B cell (primary cell): ENCODE results near the gene AOPEP. TPM values are rescaled to one million over a fixed set of nuclear protein-coding genes. Genes with fewer than 3 reads are reported as not detected.

Source experiments
- ATAC-seq: fragments of 200-7000 bp; cut with Tn5 transposase; one replicate; pipeline ENCODE4 v1.10.0; 2021; ENCODE audit warnings: low read depth, mild to moderate bottlenecking, moderate number of reproducible peaks, moderate library complexity
- CTCF ChIA-PET: fragments of 350-600 bp; sonication (Branson Sonifier 250); formaldehyde crosslinking; loops from one replicate; lab custom pipeline; 2021; ENCODE audit warnings: antibody characterized with exemption, inconsistent platforms; lab: Charles Lee
- POLR2A ChIA-PET: fragments of 350-600 bp; sonication (Branson Sonifier 250); formaldehyde crosslinking; loops from one replicate; lab custom pipeline; 2021; ENCODE audit warnings: antibody characterized with exemption; lab: Charles Lee
- DNase-seq: peaks from one replicate; pipeline ENCODE4 v3.0.0; 2013
- H2AFZ ChIP-seq: 2 replicates; pipeline ENCODE4 v1.6.1; 2012; ENCODE audit warnings: mild to moderate bottlenecking, low read depth, low read length; ENCODE audit not compliant: insufficient read depth, poor library complexity, severe bottlenecking
- H3K27ac ChIP-seq, 2 donors: 1 replicate in 1 of 2; 2 replicates in 1 of 2; pipeline ENCODE4 v1.5.1; 2012 to 2013; ENCODE audit warnings: low read length in 2 of 2, mild to moderate bottlenecking in 2 of 2, moderate library complexity in 1 of 2
- H3K27me3 ChIP-seq, 4 experiments: fragments of 200-600 bp in 1 of 4; sonication (generic) in 1 of 4; replicated peaks in 1 of 4; 1 replicate in 2 of 4; 2 replicates in 2 of 4; pipeline versions ENCODE4 v1.6.1 to v1.7.0; 2013 to 2016; ENCODE audit warnings: low read length in 3 of 4, mild to moderate bottlenecking in 2 of 4, mixed read lengths in 1 of 4, moderate library complexity in 1 of 4; ENCODE audit not compliant: insufficient read depth in 4 of 4, control insufficient read depth in 3 of 4; ENCODE audit errors: control extremely low read depth in 1 of 4
- H3K36me3 ChIP-seq, 2 experiments: replicated peaks in 1 of 2; 1 replicate in 1 of 2; 2 replicates in 1 of 2; pipeline versions ENCODE4 v1.6.1 to v1.7.1; 2013; ENCODE audit warnings: low read length in 1 of 2; ENCODE audit not compliant: insufficient read depth in 2 of 2, control insufficient read depth in 1 of 2; ENCODE audit errors: control extremely low read depth in 1 of 2, extremely low read depth in 1 of 2
- H3K4me1 ChIP-seq, 2 donors: fragments of 200-600 bp in 1 of 2; sonication (generic) in 1 of 2; 1 replicate in 1 of 2; 2 replicates in 1 of 2; pipeline versions ENCODE4 v1.5.1 to v1.6.1; 2013 to 2017; ENCODE audit warnings: low read length in 2 of 2; ENCODE audit not compliant: control insufficient read depth in 2 of 2, insufficient read depth in 2 of 2
- H3K4me2 ChIP-seq: replicated peaks from 2 replicates; pipeline ENCODE3; 2012; ENCODE audit warnings: mild to moderate bottlenecking, low read depth, low read length; ENCODE audit not compliant: poor library complexity, severe bottlenecking
- H3K4me3 ChIP-seq, 5 experiments: fragments of 200-600 bp in 1 of 5; sonication (generic) in 1 of 5; 1 replicate in 3 of 5; 2 replicates in 2 of 5; pipeline versions ENCODE4 v1.5.1 to v1.7.0; 2011 to 2016; ENCODE audit warnings: low read length in 4 of 5, mild to moderate bottlenecking in 4 of 5, low read depth in 2 of 5, control low read depth in 1 of 5, moderate library complexity in 1 of 5; ENCODE audit not compliant: insufficient read depth in 1 of 5; ENCODE audit errors: control extremely low read depth in 1 of 5, extremely low read depth in 1 of 5
- H3K79me2 ChIP-seq: fragments of 200-600 bp; sonication (generic); one replicate; pipeline ENCODE4 v1.6.0; 2016; ENCODE audit warnings: low read length; ENCODE audit not compliant: control insufficient read depth, insufficient read depth
- H3K9ac ChIP-seq: fragments of 200-600 bp; sonication (generic); 2 replicates; pipeline ENCODE4 v1.6.1; 2017; ENCODE audit warnings: mild to moderate bottlenecking, low read length, moderate library complexity
- H3K9me3 ChIP-seq, 3 donors: one replicate each; pipeline versions ENCODE4 v1.6.1 to v1.7.1; 2013; ENCODE audit warnings: low read length in 2 of 3; ENCODE audit not compliant: control insufficient read depth in 2 of 3, insufficient read depth in 1 of 3; ENCODE audit errors: control extremely low read depth in 1 of 3
- H4K20me1 ChIP-seq: 2 replicates; pipeline ENCODE4 v1.6.0; 2012; ENCODE audit warnings: mild to moderate bottlenecking, low read length; ENCODE audit not compliant: insufficient read depth, control insufficient read depth, poor library complexity, severe bottlenecking
- H3K27ac Mint-ChIP-seq: one replicate; pipeline ENCODE4 v1.8.0; 2021; ENCODE audit warnings: mixed read lengths
- H3K27me3 Mint-ChIP-seq: one replicate; pipeline ENCODE4 v1.8.0; 2021; ENCODE audit warnings: mixed read lengths
- H3K4me1 Mint-ChIP-seq: one replicate; pipeline ENCODE4 v1.8.0; 2021; ENCODE audit warnings: mixed read lengths
- H3K4me3 Mint-ChIP-seq: one replicate; pipeline ENCODE4 v1.8.0; 2021; ENCODE audit warnings: mixed read lengths
- H3K9me3 Mint-ChIP-seq: one replicate; pipeline ENCODE4 v1.8.0; 2022; ENCODE audit warnings: mixed read lengths; ENCODE audit not compliant: insufficient read depth
- EZH2 ChIP-seq: IDR thresholded peaks from 2 replicates; pipeline ENCODE4 v1.6.1; 2012; ENCODE audit warnings: borderline replicate concordance, low read depth, mild to moderate bottlenecking, moderate library complexity, low read length; ENCODE audit not compliant: insufficient read depth, poor library complexity, severe bottlenecking
- WGBS: methylation state at CpG from one replicate; pipeline ENCODE4 v1.1.5; 2013; ENCODE audit warnings: missing lambda C conversion rate; ENCODE audit not compliant: insufficient coverage; 5-methylcytosine and 5-hydroxymethylcytosine counted together
- intact Hi-C: fragments of 100-400 bp; cut with micrococcal nuclease; formaldehyde crosslinking; loops from one replicate; pipeline ENCODE4 v1.10.0; 2022
- polyA plus RNA-seq: library from polyadenylated mRNA; depleted of rRNA; stranded (reverse); fragments of >200 nt; gene quantifications from 2 replicates; pipeline ENCODE4 v1.2.3, GENCODE V29; 2012
- total RNA-seq, 2 donors: library from RNA; stranded (reverse); fragments of 120-200 nt in 1 of 2; gene quantifications; 1 replicate in 1 of 2; 2 replicates in 1 of 2; pipeline versions ENCODE4 v1.2.3 to v1.2.4, GENCODE V29; 2013 to 2022
- TF ChIP-seq, protein P1 (sequence below): fragments of 200-600 bp; IDR thresholded peaks from one replicate; pipeline ENCODE4 v1.8.0; 2022; ENCODE audit warnings: antibody characterized with exemption, mild to moderate bottlenecking

AOPEP gene
- total and polyA plus RNA-seq, 2 donors (not counting 1 experiment from before 2014, with no cell fraction given) = 5.1 to 35.8 TPM

DNA sequence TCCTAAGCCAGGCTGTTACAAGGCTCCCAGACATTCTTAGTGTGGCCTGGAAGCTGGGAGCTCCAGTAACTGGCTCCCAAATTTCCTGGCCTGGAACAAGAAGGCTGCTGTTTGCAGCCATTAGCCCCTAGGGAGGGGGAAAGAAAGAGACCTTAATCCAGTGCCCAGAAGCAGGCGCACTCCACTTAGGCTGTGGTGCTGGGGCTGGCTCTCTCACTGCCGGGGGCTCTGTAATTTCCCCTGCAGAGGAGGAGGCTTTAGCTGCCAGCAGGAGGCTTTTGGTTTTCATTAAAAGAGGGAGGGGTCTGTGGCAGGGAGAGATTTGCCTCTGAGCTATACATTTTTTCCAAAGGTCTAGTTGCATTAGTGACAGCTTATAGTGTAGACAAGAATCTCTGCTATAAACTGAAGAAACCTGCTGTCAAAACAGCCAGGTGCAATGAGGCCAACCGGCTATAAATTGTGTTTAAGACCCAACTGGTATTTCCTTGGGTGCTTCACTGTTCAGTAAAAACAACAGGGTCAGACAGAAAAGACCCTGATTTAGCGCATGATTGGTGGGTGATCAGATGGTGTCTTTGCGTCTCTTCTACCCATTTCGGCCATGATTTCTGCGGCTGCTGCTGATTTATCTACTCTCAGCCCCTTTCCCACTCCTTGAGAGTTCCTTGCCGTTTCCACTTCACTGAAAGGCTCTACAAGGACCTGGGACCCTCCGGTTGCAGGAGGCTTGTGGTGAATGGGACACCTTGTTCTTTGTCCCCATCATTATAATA lies 254.6 kb downstream of the AOPEP start:
- no peaks in the 10 kb centered on the region for H3K79me2 ChIP-seq
- no peaks in the 10 kb centered on the region for H3K4me1 ChIP-seq
- CTCF ChIA-PET = no interaction called here
- DNase-seq (no peak), ATAC-seq (no peak)
- Mint-ChIP-seq H3K27ac (no peak overlapping the region), H3K9me3 (no peaks in the 10 kb centered on the region), H3K4me1 (no peaks in the 10 kb centered on the region), H3K27me3 (no peaks in the 10 kb centered on the region), H3K4me3 (no peak overlapping the region)
- no peaks in the 10 kb centered on the region for H4K20me1 ChIP-seq
- H3K9ac ChIP-seq = no peak overlapping the region
- peaks cover 0 to 6% of the 10 kb centered on the region in 2 experiments for H3K36me3 ChIP-seq
- H3K27ac ChIP-seq = no peak overlapping the region
- H3K4me2 ChIP-seq = no peak overlapping the region
- no peaks in the 10 kb centered on the region for H3K27me3 ChIP-seq
- no peaks in the 10 kb centered on the region for H3K9me3 ChIP-seq
- intact Hi-C loops = no loop called here
- POLR2A ChIA-PET = no interaction called here
- H2AFZ ChIP-seq = no peak overlapping the region
- TF ChIP-seq, protein P1, sequence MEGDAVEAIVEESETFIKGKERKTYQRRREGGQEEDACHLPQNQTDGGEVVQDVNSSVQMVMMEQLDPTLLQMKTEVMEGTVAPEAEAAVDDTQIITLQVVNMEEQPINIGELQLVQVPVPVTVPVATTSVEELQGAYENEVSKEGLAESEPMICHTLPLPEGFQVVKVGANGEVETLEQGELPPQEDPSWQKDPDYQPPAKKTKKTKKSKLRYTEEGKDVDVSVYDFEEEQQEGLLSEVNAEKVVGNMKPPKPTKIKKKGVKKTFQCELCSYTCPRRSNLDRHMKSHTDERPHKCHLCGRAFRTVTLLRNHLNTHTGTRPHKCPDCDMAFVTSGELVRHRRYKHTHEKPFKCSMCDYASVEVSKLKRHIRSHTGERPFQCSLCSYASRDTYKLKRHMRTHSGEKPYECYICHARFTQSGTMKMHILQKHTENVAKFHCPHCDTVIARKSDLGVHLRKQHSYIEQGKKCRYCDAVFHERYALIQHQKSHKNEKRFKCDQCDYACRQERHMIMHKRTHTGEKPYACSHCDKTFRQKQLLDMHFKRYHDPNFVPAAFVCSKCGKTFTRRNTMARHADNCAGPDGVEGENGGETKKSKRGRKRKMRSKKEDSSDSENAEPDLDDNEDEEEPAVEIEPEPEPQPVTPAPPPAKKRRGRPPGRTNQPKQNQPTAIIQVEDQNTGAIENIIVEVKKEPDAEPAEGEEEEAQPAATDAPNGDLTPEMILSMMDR = no peak
- TF ChIP-seq EZH2 = no peak
- WGBS = 100% methylated on average over 5 of the region's 9 CpGs
- no peak overlapping the region for H3K4me3 ChIP-seq

DNA sequence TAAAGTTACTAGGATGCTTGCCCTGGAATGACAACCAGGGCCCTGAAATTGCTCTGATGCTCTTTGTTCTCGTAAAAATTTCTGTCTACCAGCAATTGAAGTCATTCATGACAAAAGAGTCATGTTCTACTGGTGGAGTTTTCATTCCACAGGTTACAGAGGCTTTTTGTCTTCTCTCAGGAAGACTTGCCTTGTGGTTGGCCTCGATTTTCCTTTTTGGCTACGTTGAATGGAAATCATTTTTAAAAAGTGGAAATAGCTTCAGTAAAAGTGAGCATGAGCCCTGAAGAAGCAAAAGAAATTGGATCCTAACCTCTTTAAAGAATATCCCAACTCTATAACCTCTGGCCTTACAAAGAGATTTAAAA lies 255.2 kb downstream of the AOPEP start:
- no peaks in the 10 kb centered on the region for H3K27me3 Mint-ChIP-seq
- ChIA-PET POLR2A (no interaction called here), CTCF (no interaction called here)
- H3K79me2 ChIP-seq = no peaks in the 10 kb centered on the region
- H3K27me3 ChIP-seq = no peaks in the 10 kb centered on the region
- intact Hi-C loops = no loop called here
- H3K4me3 Mint-ChIP-seq = no peak overlapping the region
- H4K20me1 ChIP-seq = no peaks in the 10 kb centered on the region
- H2AFZ ChIP-seq = no peak overlapping the region
- H3K9me3 Mint-ChIP-seq = no peaks in the 10 kb centered on the region
- no peak overlapping the region for H3K9ac ChIP-seq
- peaks cover 0 to 6% of the 10 kb centered on the region in 2 experiments for H3K36me3 ChIP-seq
- H3K4me1 ChIP-seq = no peaks in the 10 kb centered on the region
- H3K4me2 ChIP-seq = no peak overlapping the region
- H3K9me3 ChIP-seq = no peaks in the 10 kb centered on the region
- 100% methylated on average over 1 of the region's 3 CpGs for WGBS
- ATAC-seq = no peak
- DNase-seq = no peak
- H3K27ac Mint-ChIP-seq = no peak overlapping the region
- TF ChIP-seq, protein P1 = no peak
- TF ChIP-seq EZH2 = no peak
- H3K4me1 Mint-ChIP-seq = no peaks in the 10 kb centered on the region
- H3K4me3 ChIP-seq = no peak overlapping the region
- no peak overlapping the region for H3K27ac ChIP-seq
